GM12891 (cell line): ENCODE results near the gene SLK.

Experiments
- DNase-seq: peaks from one replicate; pipeline ENCODE4 v3.0.0; 2011; ENCODE audit warnings: low spot score; ENCODE audit not compliant: insufficient read length
- FAIRE-seq: peaks from 2 replicates; lab custom pipeline; 2011; peaks lifted over from hg19 to GRCh38; lab: Jason Lieb, UNC
- PAX5 ChIP-seq: IDR thresholded peaks from 2 replicates; pipeline ENCODE4 v1.6.1; 2011; ENCODE audit warnings: low read length, moderate library complexity, mild to moderate bottlenecking; ENCODE audit not compliant: insufficient read depth, severe bottlenecking
- POLR2A ChIP-seq: IDR thresholded peaks from 2 replicates; pipeline ENCODE4 v1.6.1; 2011; ENCODE audit warnings: low read depth, low read length, control low read depth
- POLR2AphosphoS5 ChIP-seq: IDR thresholded peaks from 2 replicates; pipeline ENCODE4 v1.6.1; 2011; ENCODE audit warnings: low read depth, low read length, control low read depth
- POU2F2 ChIP-seq: IDR thresholded peaks from 2 replicates; pipeline ENCODE4 v1.6.1; 2011; ENCODE audit warnings: low read depth, mild to moderate bottlenecking, control low read depth, low read length, moderate library complexity
- SPI1 ChIP-seq: IDR thresholded peaks from 2 replicates; pipeline ENCODE4 v1.6.1; 2011; ENCODE audit warnings: low read depth, low read length, control low read depth
- TAF1 ChIP-seq: IDR thresholded peaks from 2 replicates; pipeline ENCODE4 v1.6.1; 2011; ENCODE audit warnings: low read depth, low read length, control low read depth

Gene SLK

DNA sequence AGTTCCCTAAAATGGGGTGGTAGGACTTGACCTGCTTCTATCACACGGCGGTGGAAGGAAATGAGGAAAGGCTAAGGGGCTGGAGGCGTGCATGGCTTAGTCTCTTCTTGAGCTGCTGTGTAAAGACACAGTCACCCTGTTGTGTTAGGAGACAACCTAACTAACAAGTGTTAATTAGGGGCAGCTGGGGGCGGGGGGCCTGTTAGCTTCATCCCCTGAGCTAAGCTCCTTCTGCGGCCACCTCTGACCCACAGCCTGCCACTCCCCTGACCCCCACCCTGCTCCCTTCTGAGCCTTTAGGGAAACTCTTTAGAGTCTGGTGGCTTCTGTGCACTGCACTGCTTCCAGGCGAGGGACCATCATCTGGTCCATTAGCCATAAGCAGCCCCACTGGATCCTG lies 90.8 kb downstream of the SLK start:
- DNase-seq (no peak), FAIRE-seq (no peak)
- TF ChIP-seq SPI1 = no peak
- no peak for TF ChIP-seq PAX5
- no peak for TF ChIP-seq POLR2A
- no peak for TF ChIP-seq POU2F2
- TF ChIP-seq POLR2AphosphoS5 = no peak
- no peak for TF ChIP-seq TAF1

GRCh38 chr10:104059364-104059763 lies 92.4 kb downstream of the SLK start:
- DNase-seq (no peak), FAIRE-seq (no peak)
- TF ChIP-seq POU2F2 = no peak
- TF ChIP-seq TAF1 = no peak
- TF ChIP-seq POLR2AphosphoS5 = no peak
- TF ChIP-seq PAX5 = no peak
- TF ChIP-seq SPI1 = no peak
- no peak for TF ChIP-seq POLR2A

GRCh38 chr10:104061196-104061595 lies 94.3 kb downstream of the SLK start:
- FAIRE-seq (no peak), DNase-seq (no peak)
- TF ChIP-seq TAF1 = no peak

GRCh38 chr10:104065748-104066147 lies 98.8 kb downstream of the SLK start:
- FAIRE-seq (no peak), DNase-seq (no peak)
- TF ChIP-seq POU2F2 = no peak
- TF ChIP-seq POLR2AphosphoS5 = no peak
- TF ChIP-seq PAX5 = no peak
- TF ChIP-seq SPI1 = no peak
- no peak for TF ChIP-seq POLR2A
- TF ChIP-seq TAF1 = no peak

- TF ChIP-seq POLR2A (no peak), PAX5 (no peak), POU2F2 (no peak), POLR2AphosphoS5 (no peak), TAF1 (no peak), SPI1 (no peak)
- no peak for DNase-seq
- FAIRE-seq = no peak
Observed at GRCh38 chr10:104066945-104067344, 100.0 kb downstream of the SLK start.

- DNase-seq (no peak), FAIRE-seq (no peak)
- TF ChIP-seq POLR2AphosphoS5 = no peak
- no peak for TF ChIP-seq POU2F2
- TF ChIP-seq PAX5 = no peak
- no peak for TF ChIP-seq TAF1
- TF ChIP-seq SPI1 = no peak
- TF ChIP-seq POLR2A = no peak
Observed at GRCh38 chr10:104067525-104067924, 100.6 kb downstream of the SLK start.

- no peak for FAIRE-seq
- TF ChIP-seq POU2F2 = no peak
- TF ChIP-seq SPI1 = no peak
- no peak for TF ChIP-seq PAX5
- no peak for TF ChIP-seq POLR2A
- TF ChIP-seq POLR2AphosphoS5 = no peak
- no peak for TF ChIP-seq TAF1
- no peak for DNase-seq
Observed at GRCh38 chr10:104069613-104070012, 102.7 kb downstream of the SLK start.

- no peak for FAIRE-seq
- TF ChIP-seq TAF1 (no peak), SPI1 (0 out of 2 replicates have a peak, but pooled peaks have one; percentile 10)
- no peak for DNase-seq
Observed at GRCh38 chr10:104072786-104073185, 105.8 kb downstream of the SLK start.

GRCh38 chr10:104074505-104074904 lies 107.6 kb downstream of the SLK start:
- DNase-seq (no peak), FAIRE-seq (no peak)
- TF ChIP-seq TAF1 = no peak

GRCh38 chr10:104076743-104077160 lies 109.8 kb downstream of the SLK start:
- DNase-seq (no peak), FAIRE-seq (no peak)
- TF ChIP-seq PAX5 = no peak
- TF ChIP-seq TAF1 = no peak
- TF ChIP-seq SPI1 = no peak
- no peak for TF ChIP-seq POLR2A
- no peak for TF ChIP-seq POLR2AphosphoS5
- no peak for TF ChIP-seq POU2F2

DNA sequence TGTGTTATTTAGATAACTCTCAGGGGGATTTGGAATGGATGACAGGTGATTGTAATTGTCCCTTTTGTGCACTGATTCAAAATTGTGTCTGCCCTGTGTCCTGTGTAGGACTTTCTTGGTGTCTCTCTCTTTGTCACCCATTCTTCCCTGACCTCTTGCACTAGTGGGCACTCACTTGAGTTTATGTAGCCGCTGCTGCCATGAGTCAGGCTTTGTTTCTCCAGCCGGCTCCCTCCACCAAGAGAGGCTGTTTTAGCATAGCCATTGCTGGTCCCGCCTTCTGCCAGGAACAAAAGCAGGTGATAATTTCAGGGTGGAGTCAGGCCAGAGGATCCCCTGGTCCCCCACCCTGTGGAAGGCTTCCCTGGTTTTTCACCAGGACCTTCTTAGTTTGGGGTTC lies 110.3 kb downstream of the SLK start:
- no peak for TF ChIP-seq TAF1
- TF ChIP-seq SPI1 = no peak
- no peak for TF ChIP-seq POLR2A
- no peak for TF ChIP-seq PAX5
- no peak for TF ChIP-seq POLR2AphosphoS5
- TF ChIP-seq POU2F2 = no peak
- no peak for FAIRE-seq
- DNase-seq = no peak
